GM12865 (cell line): ENCODE results near the gene C4orf51.

Source experiments
- DNase-seq: peaks from one replicate; pipeline ENCODE4 v3.0.0; 2010; ENCODE audit warnings: low read depth
- H3K4me3 ChIP-seq: 2 replicates; pipeline ENCODE4 v1.5.1; 2011; ENCODE audit warnings: mild to moderate bottlenecking, low read depth, low read length, control low read depth
- TF ChIP-seq, protein P1 (sequence below): IDR thresholded peaks from 2 replicates; pipeline ENCODE4 v1.5.1; 2011; ENCODE audit warnings: low read length, control low read depth, low read depth, inconsistent platforms; ENCODE audit not compliant: insufficient read depth; ENCODE audit errors: missing control alignments

C4orf51 gene

DNA sequence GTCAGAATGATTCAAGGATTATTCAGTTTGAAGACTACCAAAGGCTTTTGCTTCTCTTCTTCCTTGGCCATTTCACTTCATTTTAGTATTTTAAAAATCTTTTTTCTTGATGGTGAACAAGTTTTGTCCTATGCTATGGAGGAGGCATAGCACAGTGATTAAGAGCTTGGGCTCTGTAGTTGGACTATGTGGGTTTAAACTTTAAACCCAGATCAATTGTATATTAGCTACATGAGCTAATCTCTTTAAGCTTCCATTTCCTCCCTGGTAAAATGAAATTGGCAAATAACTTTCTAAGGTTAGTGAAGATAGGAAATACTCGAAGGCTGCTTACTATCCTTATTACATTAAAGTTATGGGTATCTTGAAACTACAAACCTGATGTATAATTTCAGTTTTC, 23.8 kb upstream of the C4orf51 start:
- TF ChIP-seq, protein P1, sequence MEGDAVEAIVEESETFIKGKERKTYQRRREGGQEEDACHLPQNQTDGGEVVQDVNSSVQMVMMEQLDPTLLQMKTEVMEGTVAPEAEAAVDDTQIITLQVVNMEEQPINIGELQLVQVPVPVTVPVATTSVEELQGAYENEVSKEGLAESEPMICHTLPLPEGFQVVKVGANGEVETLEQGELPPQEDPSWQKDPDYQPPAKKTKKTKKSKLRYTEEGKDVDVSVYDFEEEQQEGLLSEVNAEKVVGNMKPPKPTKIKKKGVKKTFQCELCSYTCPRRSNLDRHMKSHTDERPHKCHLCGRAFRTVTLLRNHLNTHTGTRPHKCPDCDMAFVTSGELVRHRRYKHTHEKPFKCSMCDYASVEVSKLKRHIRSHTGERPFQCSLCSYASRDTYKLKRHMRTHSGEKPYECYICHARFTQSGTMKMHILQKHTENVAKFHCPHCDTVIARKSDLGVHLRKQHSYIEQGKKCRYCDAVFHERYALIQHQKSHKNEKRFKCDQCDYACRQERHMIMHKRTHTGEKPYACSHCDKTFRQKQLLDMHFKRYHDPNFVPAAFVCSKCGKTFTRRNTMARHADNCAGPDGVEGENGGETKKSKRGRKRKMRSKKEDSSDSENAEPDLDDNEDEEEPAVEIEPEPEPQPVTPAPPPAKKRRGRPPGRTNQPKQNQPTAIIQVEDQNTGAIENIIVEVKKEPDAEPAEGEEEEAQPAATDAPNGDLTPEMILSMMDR: no peak
- H3K4me3 ChIP-seq: no peak overlapping the region
- DNase-seq: no peak

DNA sequence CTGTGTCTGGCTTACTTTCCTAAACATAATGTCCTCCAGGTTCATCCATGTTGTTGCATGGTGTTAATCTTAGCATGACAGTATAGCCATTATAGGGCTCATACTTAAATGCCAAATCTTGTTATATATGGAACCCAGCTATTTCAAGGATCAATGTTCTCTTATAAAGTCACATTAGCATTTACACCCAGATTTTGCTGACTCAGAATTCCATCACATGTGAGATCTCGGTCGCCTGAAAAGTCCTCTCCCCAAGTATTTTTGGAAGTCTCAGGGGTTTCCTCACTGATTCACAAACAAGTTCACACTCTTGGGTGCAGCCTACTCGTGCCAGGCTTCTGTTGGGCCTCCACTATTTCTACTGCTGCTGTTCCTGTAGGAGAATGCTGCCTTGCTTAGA, 19.9 kb upstream of the C4orf51 start:
- DNase-seq: no peak
- TF ChIP-seq, protein P1: no peak
- H3K4me3 ChIP-seq: no peak overlapping the region

DNA sequence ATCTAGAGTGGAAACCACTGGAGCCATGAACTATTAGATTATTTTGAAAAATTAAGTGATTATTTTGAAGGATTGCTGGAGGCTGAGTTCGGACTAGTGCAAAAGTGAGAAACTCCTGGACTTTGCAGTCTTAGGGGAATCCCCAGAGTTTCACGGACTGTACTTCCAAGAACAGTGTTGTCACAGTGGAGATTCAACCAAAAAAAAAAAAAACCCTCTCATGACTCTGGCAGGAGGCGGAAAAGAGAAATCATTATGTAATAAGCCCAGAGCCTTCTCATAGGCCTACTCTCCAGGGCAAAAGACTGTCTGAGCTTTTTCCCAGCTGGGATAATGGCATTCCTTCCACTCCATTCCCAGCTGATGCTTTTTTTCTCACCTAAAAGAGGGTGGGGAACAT, 16.8 kb upstream of the C4orf51 start:
- TF ChIP-seq, protein P1: no peak
- no peak for DNase-seq
- no peak overlapping the region for H3K4me3 ChIP-seq

DNA sequence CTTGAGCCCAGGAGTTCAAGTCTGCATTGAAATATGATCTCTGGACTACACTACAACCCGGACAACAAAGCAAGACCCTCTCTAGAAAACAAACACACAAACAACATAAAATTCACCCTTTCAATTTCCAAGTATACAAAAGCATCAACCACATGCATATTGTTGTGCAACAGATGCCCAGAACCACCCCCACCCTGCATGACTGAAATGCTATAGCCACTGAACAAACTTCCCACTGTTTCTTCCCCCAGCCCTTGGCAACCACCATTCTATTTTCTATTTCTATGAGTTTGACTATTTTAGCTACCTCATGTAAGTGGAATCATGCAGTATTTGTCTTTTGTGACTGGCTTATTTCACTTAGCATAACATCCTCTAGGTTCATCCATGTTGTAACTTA, 14.2 kb upstream of the C4orf51 start:
- DNase-seq: no peak
- no peak overlapping the region for H3K4me3 ChIP-seq
- TF ChIP-seq, protein P1: no peak

DNA sequence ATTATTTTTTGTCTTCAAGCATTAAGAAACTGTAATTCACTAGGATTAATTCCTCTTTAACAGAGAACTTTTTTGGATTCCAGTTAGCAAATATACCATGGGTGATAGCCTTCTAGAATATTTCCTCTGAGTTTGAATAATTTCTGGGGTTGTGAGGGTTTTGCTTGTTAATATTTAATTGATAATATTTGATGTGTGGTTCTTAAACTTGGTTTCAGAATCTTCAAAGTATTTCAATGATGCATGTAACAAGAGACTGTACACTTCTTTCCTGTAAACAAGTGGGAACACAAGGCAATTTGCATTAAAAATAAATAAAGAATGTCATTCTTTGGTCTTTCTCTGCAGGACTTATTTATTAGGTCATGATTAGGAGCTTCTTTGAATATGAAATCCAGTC, 9.5 kb upstream of the C4orf51 start:
- DNase-seq: no peak
- H3K4me3 ChIP-seq: no peak overlapping the region
- TF ChIP-seq, protein P1: no peak

DNA sequence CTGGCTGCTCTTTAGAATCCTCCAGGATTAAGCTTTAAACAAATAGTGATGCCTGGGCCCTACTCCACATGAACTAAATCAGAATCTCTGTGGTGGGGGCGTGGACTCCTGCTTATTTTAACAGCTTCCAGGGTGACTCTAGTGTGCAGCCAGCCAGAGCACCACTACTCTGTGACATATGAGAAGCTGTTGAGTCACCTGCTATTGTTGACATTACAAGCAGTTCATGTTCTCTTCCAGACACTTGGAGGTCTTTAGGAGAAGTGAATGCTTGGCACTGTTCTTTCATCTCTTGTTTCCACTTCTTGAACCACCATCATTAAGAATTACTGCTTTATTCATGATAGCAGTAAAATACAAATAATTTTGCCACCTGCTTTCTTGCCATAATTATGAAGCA, 426 bp upstream of the C4orf51 start:
- TF ChIP-seq, protein P1: no peak
- H3K4me3 ChIP-seq: no peak overlapping the region
- DNase-seq: no peak

DNA sequence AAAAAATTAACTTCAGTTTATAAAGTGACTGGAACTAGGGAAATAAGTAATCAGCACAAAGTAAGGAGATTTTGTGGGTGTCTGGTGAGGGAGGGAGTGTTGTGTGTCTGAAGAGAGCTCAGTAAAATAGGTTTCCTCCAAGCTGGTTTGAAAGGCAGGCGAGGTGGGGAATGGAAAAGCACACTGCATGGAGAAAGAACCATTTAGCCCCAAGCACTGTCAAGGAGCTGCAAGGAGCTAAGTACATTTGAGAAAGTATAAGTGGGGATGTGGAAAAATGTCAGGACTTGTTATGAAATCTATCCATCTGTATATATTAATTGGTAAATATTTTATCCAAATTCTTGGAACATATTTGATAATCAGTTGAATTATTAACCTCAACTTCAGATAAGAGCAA, 956 bp downstream of the C4orf51 start:
- TF ChIP-seq, protein P1: no peak
- no peak for DNase-seq
- no peak overlapping the region for H3K4me3 ChIP-seq
